Mesodermal cell (in vitro differentiated cells): ENCODE measurements around the gene FZR1.
"Not testable (repeated sequence)": the region's sequence is repeated elsewhere in the genome, so short reads cannot be mapped to it uniquely, and the experiment has no call there.

Experiments used
- H3K27ac ChIP-seq: 2 replicates; pipeline ENCODE4 v1.7.0; 2013; ENCODE audit warnings: mild to moderate bottlenecking, low read depth, low read length, moderate library complexity; ENCODE audit not compliant: severe bottlenecking
- H3K36me3 ChIP-seq: 2 replicates; pipeline ENCODE4 v1.7.1; 2013; ENCODE audit warnings: mild to moderate bottlenecking, low read length, moderate library complexity; ENCODE audit not compliant: control insufficient read depth, insufficient read depth
- H3K4me1 ChIP-seq: one replicate; pipeline ENCODE4 v1.7.1; 2013; ENCODE audit warnings: mild to moderate bottlenecking, low read length; ENCODE audit not compliant: insufficient read depth, control insufficient read depth, poor library complexity, severe bottlenecking
- H3K4me3 ChIP-seq: 2 replicates; pipeline ENCODE4 v1.7.0; 2013; ENCODE audit warnings: low read length, control low read depth, mild to moderate bottlenecking; ENCODE audit not compliant: insufficient read depth, poor library complexity, severe bottlenecking; ENCODE audit errors: extremely low read depth
- H3K9me3 ChIP-seq: 2 replicates; pipeline ENCODE4 v1.7.1; 2013; ENCODE audit warnings: mild to moderate bottlenecking, low read length, moderate library complexity; ENCODE audit not compliant: control insufficient read depth
- WGBS, 2 experiments: methylation state at CpG; one replicate each; pipeline ENCODE4 v1.1.5; 2013; ENCODE audit warnings: missing lambda C conversion rate in 2 of 2; ENCODE audit not compliant: insufficient coverage in 2 of 2; 5-methylcytosine and 5-hydroxymethylcytosine counted together

FZR1 gene

GRCh38 chr19:3580156-3580934 lies 74.2 kb downstream of the FZR1 start:
- WGBS, 2 experiments: 73 to 77% methylated on average over 6 to 10 of the region's 11 CpGs
- no peaks in the 10 kb centered on the region for H3K9me3 ChIP-seq
- peak overlapping the region; percentile 46 for H3K27ac ChIP-seq
- peaks cover 18% of the 10 kb centered on the region for H3K4me1 ChIP-seq
- no peak overlapping the region for H3K4me3 ChIP-seq
- H3K36me3 ChIP-seq: peaks cover 7% of the 10 kb centered on the region

GRCh38 chr19:3581792-3582191 lies 75.7 kb downstream of the FZR1 start:
- 68 to 76% methylated on average over 3 to 4 of the region's 4 CpGs for WGBS, 2 experiments
- not testable (repeated sequence) for H3K9me3 ChIP-seq, H3K4me1 ChIP-seq, H3K4me3 ChIP-seq, H3K27ac ChIP-seq, H3K36me3 ChIP-seq

GRCh38 chr19:3584036-3584802 lies 78.1 kb downstream of the FZR1 start:
- not testable (repeated sequence) for H3K4me3 ChIP-seq, H3K4me1 ChIP-seq, H3K9me3 ChIP-seq, H3K36me3 ChIP-seq, H3K27ac ChIP-seq
- 84 to 90% methylated on average over 2 to 8 of the region's 15 CpGs for WGBS, 2 experiments

- H3K4me1 ChIP-seq: no peaks in the 10 kb centered on the region
- 14 to 16% methylated on average over 51 to 78 of the region's 84 CpGs for WGBS, 2 experiments
- H3K4me3 ChIP-seq: peak within 1 kb of the TSS; percentile 27
- H3K36me3 ChIP-seq: no peaks in the 10 kb centered on the region
- no peak within 1 kb of the TSS for H3K27ac ChIP-seq
- H3K9me3 ChIP-seq: no peaks in the 10 kb centered on the region
These were observed 79.4 kb downstream of the FZR1 start, which contains the start of gene GIPC3 for GRCh38 chr19:3585301-3586126. TSS of gene GIPC3 (plus strand) at chr19:3585478. CDS start at chr19:3585598, 120 bp downstream.

- H3K27ac ChIP-seq: no peak overlapping the region
- 39 to 63% methylated on average over 6 to 11 of the region's 16 CpGs for WGBS, 2 experiments
- no peaks in the 10 kb centered on the region for H3K4me1 ChIP-seq
- peak overlapping the region; percentile 27 for H3K4me3 ChIP-seq
- peaks cover 2% of the 10 kb centered on the region for H3K9me3 ChIP-seq
- H3K36me3 ChIP-seq: no peaks in the 10 kb centered on the region
These were observed 80.1 kb downstream of the FZR1 start for GRCh38 chr19:3586127-3586626.

GRCh38 chr19:3586707-3587346 lies 80.7 kb downstream of the FZR1 start:
- Histone ChIP-seq H3K4me1 (no peaks in the 10 kb centered on the region), H3K9me3 (peaks cover 5% of the 10 kb centered on the region), H3K27ac (no peak overlapping the region), H3K36me3 (no peaks in the 10 kb centered on the region), H3K4me3 (no peak overlapping the region)
- 73 to 74% methylated on average over 26 to 30 of the region's 31 CpGs for WGBS, 2 experiments
